ENCODE data around the gene HDAC4. TPM values are rescaled to one million over a fixed set of nuclear protein-coding genes. Genes with fewer than 3 reads are reported as not detected.

The HDAC4 gene
- total and polyA plus RNA-seq, 2 experiments from 2014 or later = 8.1 to 41.8 TPM

- ATAC-seq = no peak
- H3K36me3 Mint-ChIP-seq (ENCODE audit: low read depth) = no peaks in the 10 kb centered on the region
- no peak overlapping the region for H2AFZ ChIP-seq
- no peak for DNase-seq (ENCODE audit: low spot score)
- no peaks in the 10 kb centered on the region for H3K9me3 Mint-ChIP-seq
- TF ChIP-seq CREB1 (CRISPR knock-in tag; IDR thresholded peaks at IDR 0.05; ENCODE audit: low read depth) (no peak), ZNF331 (CRISPR knock-in tag; IDR thresholded peaks at IDR 0.05; ENCODE audit: low read depth) (no peak), EZH2phosphoT487 (IDR thresholded peaks at IDR 0.05; ENCODE audit: unreplicated experiment) (no peak), CTCF (conservative IDR thresholded peaks at IDR 0.05; ENCODE audit: low read depth in 2 of 2) (no peak), ZNF462 (CRISPR knock-in tag; IDR thresholded peaks at IDR 0.05) (no peak), POLR2AphosphoS5 (IDR thresholded peaks at IDR 0.05; ENCODE audit: low read depth) (no peak), ETS1 (IDR thresholded peaks at IDR 0.05) (no peak), NANOG (IDR thresholded peaks at IDR 0.05; ENCODE audit: borderline replicate concordance) (no peak), STAT1 (IDR thresholded peaks at IDR 0.05; ENCODE audit: unreplicated experiment) (no peak), REST (IDR thresholded peaks at IDR 0.05; ENCODE audit: unreplicated experiment) (no peak), JUNB (IDR thresholded peaks at IDR 0.05; ENCODE audit: unreplicated experiment) (no peak), EZH2 (IDR thresholded peaks at IDR 0.05; ENCODE audit: low read depth, unreplicated experiment) (no peak), ZNF114 (CRISPR knock-in tag; IDR thresholded peaks at IDR 0.05) (no peak)
- no peaks in the 10 kb centered on the region for H3K36me3 ChIP-seq (ENCODE audit: insufficient read depth)
- H3K4me2 ChIP-seq = no peak overlapping the region
- H3K79me2 ChIP-seq (replicated peaks; ENCODE audit: insufficient read depth) = no peaks in the 10 kb centered on the region
- H3K27me3 Mint-ChIP-seq (ENCODE audit: insufficient read depth, low read depth, poor library complexity) = no peaks in the 10 kb centered on the region
- H3K4me3 ChIP-seq = no peak overlapping the region
- H3K27ac ChIP-seq (ENCODE audit: low read depth) = no peak overlapping the region
- no peak overlapping the region for H3K27ac Mint-ChIP-seq
- no peaks in the 10 kb centered on the region for H3K4me1 ChIP-seq (ENCODE audit: insufficient read depth)
- H3K4me1 Mint-ChIP-seq = peaks cover 5% of the 10 kb centered on the region; the same call in 2 of the 3 replicates
- H3K9me2 ChIP-seq (ENCODE audit: insufficient read depth) = no peaks in the 10 kb centered on the region
- no peaks in the 10 kb centered on the region for H3F3A ChIP-seq (replicated peaks; ENCODE audit: low read depth)
- H3K4me3 Mint-ChIP-seq = no peak overlapping the region
- no peaks in the 10 kb centered on the region for H4K20me1 ChIP-seq (replicated peaks; ENCODE audit: insufficient read depth)
- no peaks in the 10 kb centered on the region for H3K27me3 ChIP-seq (ENCODE audit: insufficient read depth)
Observed at GRCh38 chr2:239021651-239022436, 379.0 kb downstream of the HDAC4 start.

Measured in GM23338 (cell line).